Lower lobe of right lung (tissue), 2 donors: Measurements from ENCODE around the gene NMUR1. TPM values are rescaled to one million over a fixed set of nuclear protein-coding genes. Genes with fewer than 3 reads are reported as not detected.

Experiments used
- ATAC-seq, 2 donors: fragments of 200-7000 bp; cut with Tn5 transposase; one replicate each; pipeline ENCODE4 v1.9.1; 2020 to 2022; ENCODE audit warnings: mild to moderate bottlenecking in 2 of 2, moderate library complexity in 2 of 2
- DNase-seq: peaks from one replicate; pipeline ENCODE4 v3.0.0-alpha.2; 2020
- H3K27ac ChIP-seq: fragments of 200-600 bp; one replicate; pipeline ENCODE4 v1.8.0; 2022
- H3K27me3 ChIP-seq: fragments of 200-600 bp; one replicate; pipeline ENCODE4 v1.8.0; 2022; ENCODE audit warnings: low read depth
- H3K36me3 ChIP-seq: fragments of 200-600 bp; one replicate; pipeline ENCODE4 v1.8.0; 2022; ENCODE audit warnings: mild to moderate bottlenecking
- H3K4me1 ChIP-seq: fragments of 200-600 bp; one replicate; pipeline ENCODE4 v1.8.0; 2022
- H3K4me3 ChIP-seq: fragments of 200-600 bp; one replicate; pipeline ENCODE4 v1.8.0; 2022; ENCODE audit warnings: mild to moderate bottlenecking
- H3K9me3 ChIP-seq: fragments of 200-600 bp; one replicate; pipeline ENCODE4 v1.8.0; 2022
- CTCF ChIP-seq: fragments of 200-600 bp; IDR thresholded peaks from one replicate; pipeline ENCODE4 v1.8.0; 2022; ENCODE audit warnings: antibody characterized with exemption, mild to moderate bottlenecking
- intact Hi-C: fragments of 100-400 bp; cut with DNase I; formaldehyde crosslinking; loops from one replicate; pipeline ENCODE4 v1.11.0; 2022
- total RNA-seq: library from RNA; stranded (reverse); fragmentation: NEBNext Ultra II Directional; extraction: Animal tissue kit (Norgen Biotek cat#: 25700); gene quantifications from one replicate; pipeline ENCODE4 v1.2.1, GENCODE V29; 2021
- donor health status: DM: no; HTN: yes; CAD: no; lungs with severe emphysema.

Gene NMUR1
- total RNA-seq, 1 donor from 2014 or later: 4.4 TPM

DNA sequence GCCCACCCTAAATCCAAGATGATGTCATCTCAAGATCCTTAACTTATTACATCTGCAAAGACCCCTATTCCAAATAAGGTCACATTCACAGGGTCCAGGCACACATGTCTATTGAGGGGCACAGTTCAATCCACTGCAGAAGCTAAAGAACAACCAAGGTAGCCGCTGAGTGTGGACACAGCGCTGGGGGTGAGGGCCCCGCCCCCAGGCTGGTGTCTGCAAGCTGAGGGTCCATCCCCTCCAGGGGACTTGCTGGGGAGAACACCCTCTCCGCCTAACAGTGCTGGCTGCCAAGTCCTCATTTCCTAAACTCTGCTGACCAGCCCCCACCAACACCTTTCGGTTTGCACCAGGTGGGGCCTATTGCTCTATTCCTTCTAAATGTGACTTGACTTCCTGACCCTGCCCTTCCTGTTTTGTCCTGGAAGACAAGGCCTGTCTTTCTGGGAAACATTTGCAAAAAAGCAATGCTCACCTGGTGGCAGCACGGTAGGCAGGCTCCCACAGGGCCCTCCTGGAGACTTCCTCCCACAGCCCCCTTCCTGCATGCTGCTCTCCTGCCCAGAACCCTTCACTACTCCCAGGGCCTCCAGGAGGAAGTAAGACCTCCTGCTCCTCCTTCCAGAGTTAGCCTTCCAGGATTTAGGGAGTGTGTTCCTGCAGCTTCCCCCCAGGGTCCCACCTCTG lies 38.0 kb upstream of the NMUR1 start:
- no peaks in the 10 kb centered on the region for H3K9me3 ChIP-seq
- intact Hi-C loops: no loop called here
- DNase-seq: peak; percentile 20
- no peak for ATAC-seq
- H3K27me3 ChIP-seq: no peaks in the 10 kb centered on the region
- H3K27ac ChIP-seq: no peak overlapping the region
- no peaks in the 10 kb centered on the region for H3K4me1 ChIP-seq
- no peaks in the 10 kb centered on the region for H3K36me3 ChIP-seq
- TF ChIP-seq CTCF: no peak
- no peak overlapping the region for H3K4me3 ChIP-seq

- Histone ChIP-seq H3K4me3 (no peak overlapping the region), H3K9me3 (no peaks in the 10 kb centered on the region), H3K4me1 (no peaks in the 10 kb centered on the region), H3K27me3 (no peaks in the 10 kb centered on the region), H3K27ac (no peak overlapping the region), H3K36me3 (no peaks in the 10 kb centered on the region)
- no peak for ATAC-seq
- no peak for TF ChIP-seq CTCF
- DNase-seq: no peak
- intact Hi-C loops: no loop called here
These were observed 36.9 kb upstream of the NMUR1 start for GRCh38 chr2:231567159-231567558.

- Histone ChIP-seq H3K27ac (no peak overlapping the region), H3K9me3 (no peaks in the 10 kb centered on the region), H3K4me1 (no peaks in the 10 kb centered on the region), H3K27me3 (no peaks in the 10 kb centered on the region), H3K36me3 (no peaks in the 10 kb centered on the region), H3K4me3 (no peak overlapping the region)
- no peak for DNase-seq
- TF ChIP-seq CTCF: no peak
- intact Hi-C loops: no loop called here
- ATAC-seq: no peak
These were observed 35.8 kb upstream of the NMUR1 start for GRCh38 chr2:231565887-231566594.

DNA sequence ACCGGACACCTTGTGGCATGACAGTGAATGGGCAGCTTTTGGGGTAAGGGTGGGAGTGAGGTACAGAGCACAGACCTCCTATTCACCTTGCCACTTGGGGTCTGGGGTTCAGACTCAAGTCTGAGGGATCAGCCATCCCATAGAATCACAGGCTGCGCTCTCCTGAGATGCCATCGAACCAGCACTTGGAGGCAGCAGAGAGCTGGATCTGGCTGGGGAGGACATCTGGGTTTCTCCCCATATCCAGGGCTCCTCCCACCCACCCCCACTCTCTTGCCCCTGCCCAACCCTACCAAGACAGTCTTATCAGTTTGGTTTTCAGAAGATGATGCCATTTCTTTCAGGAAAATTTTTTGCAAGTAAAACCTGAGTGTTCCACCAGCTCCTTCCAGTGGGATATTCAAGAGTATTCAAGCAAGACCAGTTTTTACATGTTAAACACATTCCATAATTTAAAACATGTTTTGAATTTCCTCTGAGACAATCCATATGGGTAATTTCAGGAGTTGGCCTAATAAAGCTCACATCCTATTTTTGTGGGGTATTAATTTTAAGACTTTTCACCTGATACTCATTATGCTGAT lies 33.2 kb upstream of the NMUR1 start:
- H3K27me3 ChIP-seq: no peaks in the 10 kb centered on the region
- no peak overlapping the region for H3K4me3 ChIP-seq
- H3K9me3 ChIP-seq: no peaks in the 10 kb centered on the region
- DNase-seq (no peak), ATAC-seq (peak; percentile 72 to 81)
- no peaks in the 10 kb centered on the region for H3K36me3 ChIP-seq
- intact Hi-C loops: no loop called here
- no peaks in the 10 kb centered on the region for H3K4me1 ChIP-seq
- no peak overlapping the region for H3K27ac ChIP-seq
- TF ChIP-seq CTCF: peak; percentile 66

DNA sequence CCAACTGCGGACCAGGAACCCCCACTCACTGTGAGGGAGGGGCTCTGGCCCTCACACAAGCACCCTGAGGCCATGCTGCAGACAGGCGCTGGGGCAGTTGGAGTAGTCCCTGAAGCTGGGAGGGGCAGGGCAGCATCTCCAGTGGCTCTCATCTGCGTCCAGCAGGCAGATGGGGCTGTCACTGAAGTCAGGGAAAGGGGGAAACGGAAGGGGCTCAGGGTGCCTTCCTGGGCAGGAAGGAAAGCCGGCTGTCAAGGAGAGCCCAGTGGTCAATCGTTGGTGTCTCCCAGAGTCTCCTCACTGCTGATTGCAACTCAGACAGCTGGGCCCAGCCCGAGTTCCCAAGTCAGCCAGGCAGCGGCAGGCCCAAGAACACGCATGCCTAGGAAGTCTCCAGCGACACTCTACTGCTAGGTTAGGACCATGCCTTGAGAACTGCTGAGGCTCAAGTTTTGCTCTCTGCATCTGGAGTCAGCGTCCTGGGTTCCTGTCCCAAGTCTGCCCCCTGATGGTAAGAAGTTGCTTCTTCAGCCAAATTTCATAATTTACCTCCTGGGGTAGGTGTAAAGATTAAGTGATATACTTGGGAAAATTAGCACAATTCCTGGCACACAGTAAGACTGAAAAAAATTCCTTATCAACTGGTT lies 27.4 kb upstream of the NMUR1 start:
- no peaks in the 10 kb centered on the region for H3K27me3 ChIP-seq
- H3K4me3 ChIP-seq: no peak overlapping the region
- peak overlapping the region; percentile 62 for H3K27ac ChIP-seq
- ATAC-seq (peak; percentile 91 to 94), DNase-seq (peak; percentile 68)
- H3K4me1 ChIP-seq: peaks cover 24% of the 10 kb centered on the region
- H3K9me3 ChIP-seq: peaks cover 7% of the 10 kb centered on the region
- H3K36me3 ChIP-seq: no peaks in the 10 kb centered on the region
- TF ChIP-seq CTCF: peak; percentile 77
- intact Hi-C loops: no loop called here
